Left ventricle myocardium superior (tissue), 1 donor: ENCODE measurements around the gene C21orf58. TPM values are rescaled to one million over a fixed set of nuclear protein-coding genes. Genes with fewer than 3 reads are reported as not detected.

Experiments
- ATAC-seq: fragments of 200-7000 bp; cut with Tn5 transposase; one replicate; pipeline ENCODE4 v1.9.1; 2020; ENCODE audit warnings: mild to moderate bottlenecking, moderate library complexity
- DNase-seq: peaks from one replicate; pipeline ENCODE4 v3.0.0-alpha.2; 2020
- intact Hi-C: fragments of 100-400 bp; cut with micrococcal nuclease; formaldehyde crosslinking; loops from one replicate; pipeline ENCODE4 v1.11.0; 2022
- total RNA-seq: library from RNA; stranded (reverse); fragmentation: NEBNext Ultra II Directional; extraction: Animal tissue kit (Norgen Biotek cat#: 25700); gene quantifications from one replicate; pipeline ENCODE4 v1.2.1, GENCODE V29; 2021
- donor health status: DM: no; HTN: yes; CAD: no; lungs with severe emphysema.

Gene C21orf58
- total RNA-seq, 1 donor from 2014 or later, result 1.2 TPM

- intact Hi-C loops, result no loop called here
- DNase-seq (no peak), ATAC-seq (no peak)
These were observed 18.7 kb downstream of the C21orf58 start for GRCh38 chr21:46304955-46305354.

GRCh38 chr21:46304437-46304836 is 19.2 kb downstream of the C21orf58 start:
- ATAC-seq, result no peak
- intact Hi-C loops, result no loop called here

GRCh38 chr21:46301759-46302158 is 21.9 kb downstream of the C21orf58 start:
- no peak for DNase-seq
- intact Hi-C loops, result no loop called here
- no peak for ATAC-seq

More at GRCh38 chr21:46304437-46304836, 19.2 kb downstream of the C21orf58 start:
- no peak for DNase-seq

GRCh38 chr21:46299167-46299566 is 24.5 kb downstream of the C21orf58 start:
- no peak for ATAC-seq
- intact Hi-C loops, result no loop called here
- no peak for DNase-seq

- ATAC-seq (peak; percentile 44), DNase-seq (peak; percentile 65)
- intact Hi-C loops, result no loop called here
These were observed 26.1 kb downstream of the C21orf58 start for GRCh38 chr21:46297338-46298271.

GRCh38 chr21:46295996-46296752 is 27.5 kb downstream of the C21orf58 start:
- ATAC-seq (peak; percentile 94), DNase-seq (peak; percentile 94)
- intact Hi-C loops, result no loop called here

- ATAC-seq, result peak; percentile 41
- DNase-seq, result peak; percentile 50
- intact Hi-C loops, result no loop called here
These were observed 28.4 kb downstream of the C21orf58 start for GRCh38 chr21:46295177-46295770.

GRCh38 chr21:46294647-46295176 is 29.0 kb downstream of the C21orf58 start:
- no peak for ATAC-seq
- no peak for DNase-seq
- intact Hi-C loops, result no loop called here

GRCh38 chr21:46291561-46291960 is 32.1 kb downstream of the C21orf58 start:
- no peak for DNase-seq
- intact Hi-C loops, result no loop called here
- no peak for ATAC-seq

GRCh38 chr21:46289655-46290179 is 34.0 kb downstream of the C21orf58 start:
- intact Hi-C loops, result no loop called here
- DNase-seq (no peak), ATAC-seq (no peak)

- ATAC-seq, result no peak
- intact Hi-C loops, result no loop called here
- no peak for DNase-seq
These were observed 36.1 kb downstream of the C21orf58 start for GRCh38 chr21:46287541-46287940.

- no peak for ATAC-seq
- intact Hi-C loops, result no loop called here
These were observed 37.0 kb downstream of the C21orf58 start for GRCh38 chr21:46286648-46287002.

GRCh38 chr21:46285761-46286647 is 37.7 kb downstream of the C21orf58 start, which contains the start of gene YBEY:
YBEY (plus strand) TSS chr21:46286342; CDS start chr21:46286914, 572 bp downstream.
- ATAC-seq, result peak; percentile 98
- DNase-seq, result peak; percentile 93
- intact Hi-C loops, result no loop called here

More at GRCh38 chr21:46286648-46287002, 37.0 kb downstream of the C21orf58 start:
- DNase-seq, result no peak

- ATAC-seq (no peak), DNase-seq (no peak)
- intact Hi-C loops, result no loop called here
These were observed 38.4 kb downstream of the C21orf58 start, which contains the start of gene MCM3AP for GRCh38 chr21:46285206-46285661. MCM3AP (minus strand) TSS chr21:46285611; CDS start chr21:46285286, 325 bp downstream.

GRCh38 chr21:46284733-46285132 is 38.9 kb downstream of the C21orf58 start:
- intact Hi-C loops, result no loop called here
- DNase-seq (no peak), ATAC-seq (no peak)

GRCh38 chr21:46284077-46284644 is 39.5 kb downstream of the C21orf58 start:
- DNase-seq (no peak), ATAC-seq (no peak)
- intact Hi-C loops, result no loop called here

GRCh38 chr21:46274797-46275390 is 48.8 kb downstream of the C21orf58 start:
- intact Hi-C loops, result no loop called here
- no peak for DNase-seq
- no peak for ATAC-seq
